GM23248 (cell line): Measurements from ENCODE around the gene CGAS. TPM values are rescaled to one million over a fixed set of nuclear protein-coding genes. Genes with fewer than 3 reads are reported as not detected.

ENCODE experiments used
- DNase-seq: peaks from one replicate; pipeline ENCODE4 v3.0.0-alpha.2; 2015
- H2AFZ ChIP-seq: fragments of 200-600 bp; sonication (generic); 2 replicates; pipeline ENCODE4 v1.6.1; 2016; ENCODE audit warnings: antibody characterized with exemption
- H3F3A ChIP-seq: fragments of 200-600 bp; sonication (generic); 2 replicates; pipeline ENCODE4 v1.6.1; 2016; ENCODE audit warnings: mild to moderate bottlenecking, antibody characterized with exemption, mixed run types; ENCODE audit not compliant: insufficient read depth
- H3K27ac ChIP-seq: fragments of 200-600 bp; sonication (generic); 2 replicates; pipeline ENCODE4 v1.5.1; 2016; ENCODE audit warnings: mild to moderate bottlenecking
- H3K27me3 ChIP-seq: fragments of 200-600 bp; sonication (generic); replicated peaks from 2 replicates; pipeline ENCODE4 v1.6.1; 2016; ENCODE audit warnings: mild to moderate bottlenecking; ENCODE audit not compliant: insufficient read depth
- H3K36me3 ChIP-seq: fragments of 200-600 bp; sonication (generic); 2 replicates; pipeline ENCODE4 v1.6.1; 2016; ENCODE audit warnings: low read depth, mild to moderate bottlenecking
- H3K4me1 ChIP-seq: fragments of 200-600 bp; sonication (generic); 2 replicates; pipeline ENCODE4 v1.6.1; 2016; ENCODE audit warnings: mild to moderate bottlenecking; ENCODE audit not compliant: insufficient read depth
- H3K4me2 ChIP-seq: fragments of 200-600 bp; sonication (generic); one replicate; pipeline ENCODE4 v1.6.1; 2016; ENCODE audit warnings: mild to moderate bottlenecking; ENCODE audit not compliant: unreplicated experiment
- H3K4me3 ChIP-seq: fragments of 200-600 bp; sonication (generic); 2 replicates; pipeline ENCODE4 v1.5.1; 2016; ENCODE audit warnings: mild to moderate bottlenecking
- H3K79me2 ChIP-seq: fragments of 200-600 bp; sonication (generic); 2 replicates; pipeline ENCODE4 v1.6.1; 2016; ENCODE audit warnings: mild to moderate bottlenecking; ENCODE audit not compliant: insufficient read depth
- H3K9ac ChIP-seq: fragments of 200-600 bp; sonication (generic); 2 replicates; pipeline ENCODE4 v1.6.1; 2016; ENCODE audit warnings: mild to moderate bottlenecking
- H3K9me2 ChIP-seq: fragments of 200-600 bp; sonication (generic); 2 replicates; pipeline ENCODE4 v1.6.1; 2016; ENCODE audit warnings: mixed run types, mild to moderate bottlenecking, moderate library complexity; ENCODE audit not compliant: insufficient read depth
- H3K9me3 ChIP-seq: fragments of 200-600 bp; sonication (generic); one replicate; pipeline ENCODE4 v1.6.1; 2017; ENCODE audit warnings: low read depth
- H4K20me1 ChIP-seq: fragments of 200-600 bp; sonication (generic); 2 replicates; pipeline ENCODE4 v1.6.0; 2016; ENCODE audit not compliant: insufficient read depth
- EZH2 ChIP-seq: fragments of 200-600 bp; sonication (generic); IDR thresholded peaks from 2 replicates; pipeline ENCODE4 v1.6.1; 2018; ENCODE audit warnings: antibody characterized with exemption, mild to moderate bottlenecking; ENCODE audit not compliant: insufficient read depth, poor library complexity, severe bottlenecking
- EZH2phosphoT487 ChIP-seq: fragments of 200-600 bp; sonication (generic); IDR thresholded peaks from 2 replicates; pipeline ENCODE4 v1.6.1; 2018; ENCODE audit warnings: antibody characterized with exemption, moderate library complexity, mild to moderate bottlenecking, low read depth; ENCODE audit not compliant: insufficient read depth
- WGBS, 2 experiments: methylation state at CpG; one replicate each; pipeline ENCODE4 v1.1.6; 2015 to 2017; ENCODE audit warnings: low lambda C conversion rate in 2 of 2, low coverage in 1 of 2; ENCODE audit errors: missing lambda C conversion rate in 2 of 2; 5-methylcytosine and 5-hydroxymethylcytosine counted together
- in situ Hi-C: fragments of 300-500 bp; cut with MboI; formaldehyde crosslinking; loops from 2 replicates; pipeline ENCODE4 v1.15.0; 2020
- polyA plus RNA-seq: library from polyadenylated mRNA; unstranded; fragments of >200 nt; fragmentation: Nextera tagmentation; extraction: Ambion mirVana; gene quantifications from 2 replicates; pipeline ENCODE4 v1.2.1, GENCODE V29; 2016
- total RNA-seq: library from RNA; depleted of rRNA; stranded (reverse); fragments of >200 nt; shearing (Covaris generic); gene quantifications from 2 replicates; pipeline ENCODE4 v1.2.3, GENCODE V29; 2014; rRNA removed

Gene CGAS
- 4.8 and 6.3 TPM in 2 replicates for total RNA-seq
- polyA plus RNA-seq, result 3.7 TPM in 2 replicates

GRCh38 chr6:73452107-73452461 is at the start of gene CGAS:
Gene CGAS (minus strand): TSS chr6:73452297. CDS start chr6:73452181, 116 bp downstream.
- H3F3A ChIP-seq, result no peaks in the 10 kb centered on the region
- no peaks in the 10 kb centered on the region; the same call in 1 of the 2 replicates for H3K36me3 ChIP-seq
- peak within 1 kb of the TSS; percentile 68 for H3K27ac ChIP-seq
- in situ Hi-C loops, result no loop called here
- no peaks in the 10 kb centered on the region for H3K27me3 ChIP-seq
- 2 to 3% methylated on average over 23 of the region's 23 CpGs for WGBS, 2 experiments
- H3K9ac ChIP-seq, result peak within 1 kb of the TSS; percentile 83
- peak within 1 kb of the TSS; percentile 79 for H3K4me3 ChIP-seq
- no peaks in the 10 kb centered on the region for H4K20me1 ChIP-seq
- TF ChIP-seq EZH2phosphoT487 (no peak), EZH2 (no peak)
- no peaks in the 10 kb centered on the region for H3K9me3 ChIP-seq
- 0 out of 2 replicates have a peak, but pooled peaks cover 5% of the 10 kb centered on the region for H3K4me1 ChIP-seq
- DNase-seq, result peak; percentile 83
- peaks cover 54% of the 10 kb centered on the region for H3K79me2 ChIP-seq
- peak within 1 kb of the TSS; percentile 96 for H2AFZ ChIP-seq
- no peaks in the 10 kb centered on the region for H3K9me2 ChIP-seq
- H3K4me2 ChIP-seq, result peak within 1 kb of the TSS; percentile 98

GRCh38 chr6:73497915-73498314 is 45.8 kb upstream of the CGAS start:
- H3K27me3 ChIP-seq, result no peaks in the 10 kb centered on the region
- no peak overlapping the region for H3K9ac ChIP-seq
- no peaks in the 10 kb centered on the region for H4K20me1 ChIP-seq
- H3K27ac ChIP-seq, result no peak overlapping the region
- H3K4me3 ChIP-seq, result no peak overlapping the region
- in situ Hi-C loops, result no loop called here
- H3K9me2 ChIP-seq, result no peaks in the 10 kb centered on the region
- no peak overlapping the region for H2AFZ ChIP-seq
- H3K36me3 ChIP-seq, result peaks cover 56% of the 10 kb centered on the region
- H3K4me1 ChIP-seq, result no peaks in the 10 kb centered on the region
- WGBS, 2 experiments, result 95 to 96% methylated on average over 3 of the region's 3 CpGs
- no peak overlapping the region for H3K4me2 ChIP-seq
- TF ChIP-seq EZH2 (no peak), EZH2phosphoT487 (no peak)
- DNase-seq, result no peak
- no peaks in the 10 kb centered on the region for H3K79me2 ChIP-seq
- no peaks in the 10 kb centered on the region for H3K9me3 ChIP-seq
- H3F3A ChIP-seq, result peaks cover 12% of the 10 kb centered on the region; the same call in 1 of the 2 replicates

GRCh38 chr6:73491377-73491776 is 39.3 kb upstream of the CGAS start:
- peak; percentile 15 for DNase-seq
- Histone ChIP-seq H3F3A (0 out of 2 replicates have a peak, but pooled peaks cover 7% of the 10 kb centered on the region), H3K27me3 (no peaks in the 10 kb centered on the region), H3K9ac (no peak overlapping the region), H3K4me3 (no peak overlapping the region), H3K27ac (no peak overlapping the region), H3K4me2 (no peak overlapping the region), H3K9me2 (no peaks in the 10 kb centered on the region), H3K36me3 (peaks cover 42% of the 10 kb centered on the region), H4K20me1 (no peaks in the 10 kb centered on the region), H3K9me3 (no peaks in the 10 kb centered on the region), H2AFZ (no peak overlapping the region), H3K4me1 (no peaks in the 10 kb centered on the region), H3K79me2 (peaks cover 19% of the 10 kb centered on the region; the same call in 1 of the 2 replicates)
- TF ChIP-seq EZH2 (no peak), EZH2phosphoT487 (no peak)
- in situ Hi-C loops, result no loop called here

DNA sequence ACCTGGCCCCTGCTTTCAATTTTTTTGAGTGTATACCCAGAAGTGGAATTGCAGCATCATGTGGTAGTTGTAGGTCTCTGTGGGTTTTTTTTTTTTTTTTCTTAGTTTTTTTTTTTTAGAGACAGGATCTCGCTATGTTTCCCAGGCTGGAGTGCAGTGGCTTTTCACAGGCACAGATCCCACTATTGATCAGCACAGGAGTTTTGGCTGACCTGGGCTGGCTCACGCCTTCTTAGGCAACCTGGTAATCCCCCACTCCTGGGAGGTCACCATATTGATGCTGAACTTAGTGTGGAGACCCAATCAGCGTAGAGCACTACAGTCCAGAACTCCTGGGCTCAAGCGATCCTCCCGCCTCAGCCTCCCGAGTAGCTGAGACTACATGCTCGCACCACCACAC is 35.4 kb upstream of the CGAS start:
- no peak for DNase-seq
- peaks cover 32% of the 10 kb centered on the region; the same call in 1 of the 2 replicates for H3K36me3 ChIP-seq
- no peak overlapping the region for H3K9ac ChIP-seq
- H3K4me1 ChIP-seq, result no peaks in the 10 kb centered on the region
- in situ Hi-C loops, result no loop called here
- peaks cover 19% of the 10 kb centered on the region; the same call in 1 of the 2 replicates for H3K79me2 ChIP-seq
- TF ChIP-seq EZH2phosphoT487 (no peak), EZH2 (no peak)
- no peak overlapping the region for H3K27ac ChIP-seq
- no peaks in the 10 kb centered on the region for H4K20me1 ChIP-seq
- no peak overlapping the region for H3K4me3 ChIP-seq
- 0 out of 2 replicates have a peak, but pooled peaks cover 7% of the 10 kb centered on the region for H3F3A ChIP-seq
- H3K9me2 ChIP-seq, result no peaks in the 10 kb centered on the region
- H3K27me3 ChIP-seq, result no peaks in the 10 kb centered on the region
- no peak overlapping the region for H3K4me2 ChIP-seq
- no peak overlapping the region for H2AFZ ChIP-seq
- no peaks in the 10 kb centered on the region for H3K9me3 ChIP-seq
- 88 to 90% methylated on average over 7 of the region's 7 CpGs for WGBS, 2 experiments
